Measurements from ENCODE around the gene SLC45A3. TPM values are rescaled to one million over a fixed set of nuclear protein-coding genes. Genes with fewer than 3 reads are reported as not detected.

SLC45A3 gene
- polyA plus RNA-seq, 1 donor (not counting 4 experiments of a cell fraction or from before 2014, with no cell fraction given) = 2.5 TPM

DNA sequence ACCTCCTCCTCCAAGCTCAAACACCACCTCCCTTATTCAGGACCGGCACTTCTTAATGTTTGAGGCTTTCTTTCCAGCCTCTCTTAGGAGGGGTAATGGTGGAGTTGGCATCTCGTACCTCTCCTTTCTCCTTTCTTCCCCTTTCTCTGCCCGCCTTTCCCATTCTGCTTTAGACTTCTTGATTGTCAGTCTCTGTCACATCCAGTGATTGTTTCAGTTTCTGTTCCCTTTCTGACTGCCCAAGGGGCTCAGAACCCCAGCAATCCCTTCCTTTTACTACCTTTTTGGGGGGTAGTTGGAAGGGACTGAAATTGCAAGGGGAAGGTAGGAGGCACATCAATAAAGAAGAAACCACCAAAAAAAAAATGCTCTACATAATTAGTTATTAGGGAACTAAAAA is 54.1 kb downstream of the SLC45A3 start:
- Histone ChIP-seq H3K4me1 (ENCODE audit: control insufficient read depth, extremely low read depth, insufficient read depth, low read length) (peaks cover 7% of the 10 kb centered on the region), H3K9me1 (ENCODE audit: control insufficient read depth, extremely low read depth, insufficient read depth, low read length) (no peaks in the 10 kb centered on the region), H3K79me2 (ENCODE audit: control insufficient read depth, insufficient read depth, low read length) (peaks cover 57% of the 10 kb centered on the region), H3K4me2 (ENCODE audit: control insufficient read depth, extremely low read depth, insufficient read depth, low read depth, low read length) (no peak overlapping the region), H3K9me3 (ENCODE audit: control insufficient read depth, low read depth, low read length) (no peaks in the 10 kb centered on the region), H3K27ac (ENCODE audit: control insufficient read depth, insufficient read depth, low read length) (no peak overlapping the region), H3K36me3 (ENCODE audit: control insufficient read depth in 2 of 2, extremely low read depth in 1 of 2, insufficient read depth in 2 of 2, low read length in 2 of 2) (peaks cover 1 to 3% of the 10 kb centered on the region in 2 experiments), H3K27me3 (ENCODE audit: control insufficient read depth, extremely low read depth, insufficient read depth, low read length) (no peaks in the 10 kb centered on the region), H3K9ac (ENCODE audit: control insufficient read depth, extremely low read depth, insufficient read depth, low read length) (no peak overlapping the region), H3K4me3 (ENCODE audit: control insufficient read depth in 2 of 3, extremely low read depth in 1 of 3, insufficient read depth in 2 of 3, low read depth in 1 of 3, low read length in 3 of 3) (no peak overlapping the region), H2AFZ (ENCODE audit: control insufficient read depth, low read length) (no peak overlapping the region), H4K20me1 (ENCODE audit: control insufficient read depth, extremely low read depth, insufficient read depth, low read length) (no peaks in the 10 kb centered on the region)
- no peak for TF ChIP-seq EZH2 (IDR thresholded peaks at IDR 0.05; ENCODE audit: low read length)
- TF ChIP-seq, protein P1, sequence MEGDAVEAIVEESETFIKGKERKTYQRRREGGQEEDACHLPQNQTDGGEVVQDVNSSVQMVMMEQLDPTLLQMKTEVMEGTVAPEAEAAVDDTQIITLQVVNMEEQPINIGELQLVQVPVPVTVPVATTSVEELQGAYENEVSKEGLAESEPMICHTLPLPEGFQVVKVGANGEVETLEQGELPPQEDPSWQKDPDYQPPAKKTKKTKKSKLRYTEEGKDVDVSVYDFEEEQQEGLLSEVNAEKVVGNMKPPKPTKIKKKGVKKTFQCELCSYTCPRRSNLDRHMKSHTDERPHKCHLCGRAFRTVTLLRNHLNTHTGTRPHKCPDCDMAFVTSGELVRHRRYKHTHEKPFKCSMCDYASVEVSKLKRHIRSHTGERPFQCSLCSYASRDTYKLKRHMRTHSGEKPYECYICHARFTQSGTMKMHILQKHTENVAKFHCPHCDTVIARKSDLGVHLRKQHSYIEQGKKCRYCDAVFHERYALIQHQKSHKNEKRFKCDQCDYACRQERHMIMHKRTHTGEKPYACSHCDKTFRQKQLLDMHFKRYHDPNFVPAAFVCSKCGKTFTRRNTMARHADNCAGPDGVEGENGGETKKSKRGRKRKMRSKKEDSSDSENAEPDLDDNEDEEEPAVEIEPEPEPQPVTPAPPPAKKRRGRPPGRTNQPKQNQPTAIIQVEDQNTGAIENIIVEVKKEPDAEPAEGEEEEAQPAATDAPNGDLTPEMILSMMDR (optimal IDR thresholded peaks at IDR 0.05 in 1 of 3, IDR thresholded peaks at IDR 0.05 in 1 of 3, conservative IDR thresholded peaks at IDR 0.05 in 1 of 3; ENCODE audit: extremely low read depth in 1 of 3, insufficient read depth in 2 of 3, low read length in 3 of 3) = no peak
- DNase-seq (ENCODE audit: low read depth, low spot score) = no peak
- FAIRE-seq = no peak
- dilution Hi-C loops (cut with MboI; ENCODE audit: extremely low pct_ligation_motif_present, low sequenced_read_pairs) = no loop called here

DNA sequence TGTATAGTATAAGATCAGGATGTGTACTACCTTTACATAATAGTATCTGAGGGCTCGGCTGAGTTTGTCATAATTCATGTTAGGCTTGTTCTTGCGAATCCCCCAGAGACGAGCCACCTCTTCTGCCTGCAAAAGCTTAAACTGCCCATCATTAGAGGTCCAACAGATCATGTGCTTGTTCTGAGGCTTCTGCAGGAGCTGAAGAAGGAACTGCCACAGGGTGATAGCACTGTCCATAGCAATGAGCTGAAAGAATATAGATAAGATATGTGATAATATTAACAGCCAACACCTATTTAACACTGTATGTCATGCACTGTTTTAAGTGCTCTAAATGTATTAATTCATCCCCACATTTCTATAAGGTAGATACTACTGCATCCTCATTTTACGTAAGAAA is 56.7 kb downstream of the SLC45A3 start:
- dilution Hi-C loops (cut with MboI; ENCODE audit: extremely low pct_ligation_motif_present, low sequenced_read_pairs) = no loop called here
- FAIRE-seq (no peak), DNase-seq (ENCODE audit: low read depth, low spot score) (no peak)
- TF ChIP-seq, protein P1 (optimal IDR thresholded peaks at IDR 0.05 in 1 of 3, IDR thresholded peaks at IDR 0.05 in 1 of 3, conservative IDR thresholded peaks at IDR 0.05 in 1 of 3; ENCODE audit: extremely low read depth in 1 of 3, insufficient read depth in 2 of 3, low read length in 3 of 3) = no peak
- no peak for TF ChIP-seq EZH2 (IDR thresholded peaks at IDR 0.05; ENCODE audit: low read length)
- Histone ChIP-seq H3K4me3 (ENCODE audit: control insufficient read depth in 2 of 3, extremely low read depth in 1 of 3, insufficient read depth in 2 of 3, low read depth in 1 of 3, low read length in 3 of 3) (no peak overlapping the region), H3K4me1 (ENCODE audit: control insufficient read depth, extremely low read depth, insufficient read depth, low read length) (no peaks in the 10 kb centered on the region), H3K9me1 (ENCODE audit: control insufficient read depth, extremely low read depth, insufficient read depth, low read length) (no peaks in the 10 kb centered on the region), H3K36me3 (ENCODE audit: control insufficient read depth in 2 of 2, extremely low read depth in 1 of 2, insufficient read depth in 2 of 2, low read length in 2 of 2) (peaks cover 5% of the 10 kb centered on the region in 2 experiments), H3K9me3 (ENCODE audit: control insufficient read depth, low read depth, low read length) (no peaks in the 10 kb centered on the region), H3K9ac (ENCODE audit: control insufficient read depth, extremely low read depth, insufficient read depth, low read length) (no peak overlapping the region), H2AFZ (ENCODE audit: control insufficient read depth, low read length) (no peak overlapping the region), H3K27me3 (ENCODE audit: control insufficient read depth, extremely low read depth, insufficient read depth, low read length) (no peaks in the 10 kb centered on the region), H3K4me2 (ENCODE audit: control insufficient read depth, extremely low read depth, insufficient read depth, low read depth, low read length) (no peak overlapping the region), H3K79me2 (ENCODE audit: control insufficient read depth, insufficient read depth, low read length) (peaks cover 36% of the 10 kb centered on the region), H4K20me1 (ENCODE audit: control insufficient read depth, extremely low read depth, insufficient read depth, low read length) (no peaks in the 10 kb centered on the region), H3K27ac (ENCODE audit: control insufficient read depth, insufficient read depth, low read length) (no peak overlapping the region)

All from keratinocyte (primary cell).